ENCODE measurements around the gene KRTAP4-6.
"Not testable (repeated sequence)": the region's sequence is repeated elsewhere in the genome, so short reads cannot be mapped to it uniquely, and the experiment has no call there.

Gene KRTAP4-6

GRCh38 chr17:41118721-41119120, 21.6 kb downstream of the KRTAP4-6 start:
- Histone ChIP-seq H3K4me1 (ENCODE audit: insufficient read depth, low read length) (no peaks in the 10 kb centered on the region), H3K9me3 (ENCODE audit: insufficient read depth, low read depth, low read length) (peaks cover 7% of the 10 kb centered on the region; the same call in 1 of the 2 replicates)

GRCh38 chr17:41117846-41118386, 22.4 kb downstream of the KRTAP4-6 start, which contains the start of gene KRTAP4-11:
KRTAP4-11 (minus strand) TSS chr17:41118373; CDS start chr17:41118315, 58 bp downstream.
- H3K27me3 ChIP-seq (ENCODE audit: insufficient read depth, low read length); H3K27ac ChIP-seq (ENCODE audit: low read length); H3K9ac ChIP-seq (ENCODE audit: low read depth, low read length); H3K36me3 ChIP-seq (ENCODE audit: insufficient read depth, low read depth, low read length); H3K4me3 ChIP-seq (ENCODE audit: low read length); H3K4me1 ChIP-seq (ENCODE audit: insufficient read depth, low read length): not testable (repeated sequence)
- H3K9me3 ChIP-seq (ENCODE audit: insufficient read depth, low read depth, low read length), result peaks cover 15% of the 10 kb centered on the region; the same call in 1 of the 2 replicates

More at GRCh38 chr17:41118721-41119120, 21.6 kb downstream of the KRTAP4-6 start:
- H3K27ac ChIP-seq (ENCODE audit: low read length), result no peak overlapping the region
- H3K27me3 ChIP-seq (ENCODE audit: insufficient read depth, low read length), result no peaks in the 10 kb centered on the region
- no peak overlapping the region for H3K4me3 ChIP-seq (ENCODE audit: low read length)
- H3K36me3 ChIP-seq (ENCODE audit: insufficient read depth, low read depth, low read length), result no peaks in the 10 kb centered on the region
- H3K9ac ChIP-seq (ENCODE audit: low read depth, low read length), result no peak overlapping the region

- H3K27me3 ChIP-seq (ENCODE audit: insufficient read depth, low read length), result no peaks in the 10 kb centered on the region
- no peak overlapping the region for H3K9ac ChIP-seq (ENCODE audit: low read depth, low read length)
- no peaks in the 10 kb centered on the region for H3K36me3 ChIP-seq (ENCODE audit: insufficient read depth, low read depth, low read length)
- H3K4me3 ChIP-seq (ENCODE audit: low read length), result no peak overlapping the region
- peaks cover 30% of the 10 kb centered on the region for H3K9me3 ChIP-seq (ENCODE audit: insufficient read depth, low read depth, low read length)
- no peaks in the 10 kb centered on the region for H3K4me1 ChIP-seq (ENCODE audit: insufficient read depth, low read length)
- no peak overlapping the region for H3K27ac ChIP-seq (ENCODE audit: low read length)
Observed at GRCh38 chr17:41116297-41116696, 24.0 kb downstream of the KRTAP4-6 start.

DNA sequence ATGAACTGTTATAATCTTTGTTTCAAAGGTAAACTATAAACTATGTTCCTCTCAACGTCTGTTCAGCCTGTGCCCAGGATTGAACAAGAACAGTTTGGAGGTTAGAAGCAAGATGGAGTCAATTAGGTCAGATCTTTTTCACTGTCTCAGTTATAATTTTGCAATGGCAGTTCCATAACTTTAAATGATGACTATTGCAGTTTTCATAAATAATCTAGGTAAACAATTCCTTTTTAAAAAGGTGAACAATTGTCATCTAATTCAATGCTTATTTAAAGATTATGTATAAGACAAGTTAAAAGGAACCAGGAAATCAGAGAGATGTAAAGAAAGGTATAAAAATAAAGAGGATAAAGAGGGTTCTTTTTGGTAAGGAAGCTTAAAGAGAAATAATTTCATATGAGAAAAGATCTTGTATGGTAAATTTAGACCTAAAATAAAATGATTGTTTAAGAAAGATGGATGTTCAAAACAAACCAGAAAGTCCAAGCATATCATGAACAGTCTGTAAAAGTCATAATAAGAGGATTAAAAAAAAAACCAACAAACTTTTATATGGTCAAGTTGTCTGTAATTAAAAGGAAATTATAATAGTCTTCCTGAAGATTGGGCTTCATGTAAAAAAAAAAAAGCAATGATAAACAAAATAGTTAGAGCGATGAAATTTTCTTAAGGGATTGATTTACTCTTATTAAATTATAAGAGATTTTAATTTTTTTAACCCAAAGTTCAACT, 29.0 kb downstream of the KRTAP4-6 start:
- Histone ChIP-seq H3K4me1 (ENCODE audit: insufficient read depth, low read length) (peaks cover 21% of the 10 kb centered on the region; the same call in 1 of the 2 replicates), H3K27ac (ENCODE audit: low read length) (no peak overlapping the region), H3K27me3 (ENCODE audit: insufficient read depth, low read length) (no peaks in the 10 kb centered on the region), H3K36me3 (ENCODE audit: insufficient read depth, low read depth, low read length) (no peaks in the 10 kb centered on the region), H3K9me3 (ENCODE audit: insufficient read depth, low read depth, low read length) (peaks cover 42% of the 10 kb centered on the region), H3K9ac (ENCODE audit: low read depth, low read length) (no peak overlapping the region), H3K4me3 (ENCODE audit: low read length) (no peak overlapping the region)

DNA sequence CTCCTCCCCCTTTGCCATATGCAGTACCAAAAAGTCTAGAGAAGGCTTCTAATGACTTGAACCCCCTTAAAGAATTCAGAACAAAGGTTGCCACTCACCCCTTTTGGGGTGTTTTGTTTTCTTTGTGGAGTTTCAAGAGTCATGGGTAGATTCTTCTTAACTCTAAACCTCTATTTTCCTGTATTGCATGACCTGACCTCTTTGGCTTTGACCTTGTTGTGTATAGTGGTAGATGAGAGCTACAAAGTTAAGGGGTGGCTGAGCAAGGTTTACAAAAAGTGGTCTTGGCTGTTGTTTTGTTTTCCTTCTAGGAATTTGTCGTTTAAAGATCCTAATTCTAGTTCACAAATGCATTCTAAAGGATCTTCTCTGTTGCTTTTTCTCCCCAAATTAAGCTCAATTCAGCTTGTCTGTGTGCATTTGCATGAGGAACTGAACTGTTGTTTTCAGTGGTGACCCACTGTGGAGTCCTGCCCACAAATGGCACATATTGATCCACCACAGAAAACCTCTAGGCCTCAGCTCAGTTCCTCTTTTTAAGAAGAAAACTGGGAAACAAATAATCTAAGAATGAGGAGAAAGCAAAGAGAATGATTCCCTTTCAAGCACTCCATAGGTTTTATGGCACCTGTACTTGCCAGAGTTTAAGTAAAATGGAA, 31.5 kb downstream of the KRTAP4-6 start:
- H3K4me1 ChIP-seq (ENCODE audit: insufficient read depth, low read length), result peaks cover 24% of the 10 kb centered on the region; the same call in 1 of the 2 replicates
- peaks cover 36% of the 10 kb centered on the region for H3K9me3 ChIP-seq (ENCODE audit: insufficient read depth, low read depth, low read length)
- H3K27me3 ChIP-seq (ENCODE audit: insufficient read depth, low read length); H3K36me3 ChIP-seq (ENCODE audit: insufficient read depth, low read depth, low read length); H3K27ac ChIP-seq (ENCODE audit: low read length): not testable (repeated sequence)
- peak overlapping the region; percentile 42; the same call in 1 of the 2 replicates for H3K4me3 ChIP-seq (ENCODE audit: low read length)
- peak overlapping the region; percentile 33; the same call in 1 of the 2 replicates for H3K9ac ChIP-seq (ENCODE audit: low read depth, low read length)

GRCh38 chr17:41107941-41108450, 32.3 kb downstream of the KRTAP4-6 start:
- no peaks in the 10 kb centered on the region for H3K27me3 ChIP-seq (ENCODE audit: insufficient read depth, low read length)
- no peaks in the 10 kb centered on the region for H3K36me3 ChIP-seq (ENCODE audit: insufficient read depth, low read depth, low read length)
- H3K27ac ChIP-seq (ENCODE audit: low read length), result peak overlapping the region; percentile 39
- peak overlapping the region; percentile 42 for H3K4me3 ChIP-seq (ENCODE audit: low read length)
- peak overlapping the region; percentile 33; the same call in 1 of the 2 replicates for H3K9ac ChIP-seq (ENCODE audit: low read depth, low read length)
- H3K4me1 ChIP-seq (ENCODE audit: insufficient read depth, low read length), result peaks cover 24% of the 10 kb centered on the region; the same call in 1 of the 2 replicates
- H3K9me3 ChIP-seq (ENCODE audit: insufficient read depth, low read depth, low read length), result peaks cover 28% of the 10 kb centered on the region

- peaks cover 24% of the 10 kb centered on the region; the same call in 1 of the 2 replicates for H3K4me1 ChIP-seq (ENCODE audit: insufficient read depth, low read length)
- not testable (repeated sequence) for H3K27ac ChIP-seq (ENCODE audit: low read length); H3K4me3 ChIP-seq (ENCODE audit: low read length); H3K27me3 ChIP-seq (ENCODE audit: insufficient read depth, low read length); H3K36me3 ChIP-seq (ENCODE audit: insufficient read depth, low read depth, low read length); H3K9ac ChIP-seq (ENCODE audit: low read depth, low read length); H3K9me3 ChIP-seq (ENCODE audit: insufficient read depth, low read depth, low read length)
Observed at GRCh38 chr17:41105347-41105746, 35.0 kb downstream of the KRTAP4-6 start, which contains the start of gene KRTAP4-9. KRTAP4-9 (plus strand) TSS chr17:41105389; CDS start chr17:41105389, 0 bp downstream.

- H3K4me1 ChIP-seq (ENCODE audit: insufficient read depth, low read length), result peaks cover 24% of the 10 kb centered on the region; the same call in 1 of the 2 replicates
- not testable (repeated sequence) for H3K27me3 ChIP-seq (ENCODE audit: insufficient read depth, low read length); H3K4me3 ChIP-seq (ENCODE audit: low read length); H3K36me3 ChIP-seq (ENCODE audit: insufficient read depth, low read depth, low read length); H3K9me3 ChIP-seq (ENCODE audit: insufficient read depth, low read depth, low read length); H3K27ac ChIP-seq (ENCODE audit: low read length); H3K9ac ChIP-seq (ENCODE audit: low read depth, low read length)
Observed at GRCh38 chr17:41104386-41105038, 35.8 kb downstream of the KRTAP4-6 start.

GRCh38 chr17:41103896-41104295, 36.4 kb downstream of the KRTAP4-6 start:
- H3K9ac ChIP-seq (ENCODE audit: low read depth, low read length), result no peak overlapping the region
- H3K27me3 ChIP-seq (ENCODE audit: insufficient read depth, low read length), result no peaks in the 10 kb centered on the region
- H3K27ac ChIP-seq (ENCODE audit: low read length), result no peak overlapping the region
- H3K4me1 ChIP-seq (ENCODE audit: insufficient read depth, low read length), result peaks cover 24% of the 10 kb centered on the region; the same call in 1 of the 2 replicates
- H3K4me3 ChIP-seq (ENCODE audit: low read length), result no peak overlapping the region
- H3K36me3 ChIP-seq (ENCODE audit: insufficient read depth, low read depth, low read length), result no peaks in the 10 kb centered on the region
- no peaks in the 10 kb centered on the region for H3K9me3 ChIP-seq (ENCODE audit: insufficient read depth, low read depth, low read length)

- H3K9ac ChIP-seq (ENCODE audit: low read depth, low read length), result no peak within 1 kb of the TSS
- H3K4me1 ChIP-seq (ENCODE audit: insufficient read depth, low read length), result peaks cover 7% of the 10 kb centered on the region; the same call in 1 of the 2 replicates
- no peaks in the 10 kb centered on the region for H3K9me3 ChIP-seq (ENCODE audit: insufficient read depth, low read depth, low read length)
- H3K4me3 ChIP-seq (ENCODE audit: low read length), result no peak within 1 kb of the TSS
- H3K27ac ChIP-seq (ENCODE audit: low read length), result no peak within 1 kb of the TSS
- H3K36me3 ChIP-seq (ENCODE audit: insufficient read depth, low read depth, low read length), result no peaks in the 10 kb centered on the region
- no peaks in the 10 kb centered on the region for H3K27me3 ChIP-seq (ENCODE audit: insufficient read depth, low read length)
Observed at GRCh38 chr17:41101586-41102259, 38.6 kb downstream of the KRTAP4-6 start, which contains the start of gene KRTAP4-16. KRTAP4-16 (minus strand) TSS chr17:41102209; CDS start chr17:41102209, 0 bp downstream.

Measured in iPS-20b (cell line).